GM12892 (cell line): ENCODE results near the gene FILIP1L.

Experiments used
- POLR2A ChIP-seq: IDR thresholded peaks from 2 replicates; pipeline ENCODE4 v1.6.1; 2011; ENCODE audit warnings: low read depth, low read length, control low read depth
- POLR2AphosphoS5 ChIP-seq: IDR thresholded peaks from 2 replicates; pipeline ENCODE4 v1.6.1; 2011; ENCODE audit warnings: low read depth, low read length, control low read depth
- TAF1 ChIP-seq: IDR thresholded peaks from 2 replicates; pipeline ENCODE4 v1.6.1; 2011; ENCODE audit warnings: low read depth, mild to moderate bottlenecking, control low read depth, low read length, borderline replicate concordance

DNA sequence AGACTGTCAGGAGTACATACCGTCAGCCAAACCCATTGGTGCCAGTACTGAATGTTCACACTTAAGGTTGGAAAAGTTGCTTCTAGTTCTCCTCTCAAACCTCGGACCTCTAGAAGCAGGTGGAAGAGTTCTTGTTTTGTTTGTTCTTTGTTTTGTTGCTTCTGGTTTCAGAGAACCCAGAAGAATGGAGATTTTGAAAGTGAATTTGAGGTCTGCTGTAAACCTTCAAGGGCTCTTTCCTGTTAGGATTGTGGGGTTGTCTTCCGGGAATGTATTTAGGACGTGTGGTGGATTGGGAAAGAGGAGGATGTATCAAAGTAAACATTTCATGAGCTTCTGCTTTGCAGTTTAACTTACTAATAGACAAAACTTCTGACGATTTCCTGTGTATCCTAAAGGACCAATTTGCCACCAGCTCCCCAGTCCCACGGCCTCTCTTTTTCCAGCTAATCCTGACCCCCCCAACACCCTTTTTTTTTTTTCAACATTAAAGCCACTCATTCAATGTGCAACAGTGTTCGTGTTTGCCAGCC is 50.3 kb downstream of the FILIP1L start:
- TF ChIP-seq POLR2A (no peak), POLR2AphosphoS5 (no peak), TAF1 (no peak)
